Inflammatory macrophage (primary cell): ENCODE results near the gene CFHR4.
"Not testable (repeated sequence)": the region's sequence is repeated elsewhere in the genome, so short reads cannot be mapped to it uniquely, and the experiment has no call there.

Experiments
- DNase-seq, 2 donors: peaks; one replicate each; pipeline ENCODE4 v3.0.0-alpha.2; 2020 to 2022

Gene CFHR4

GRCh38 chr1:196941474-196941873 lies 53.6 kb downstream of the CFHR4 start:
- DNase-seq = not testable (repeated sequence)

DNA sequence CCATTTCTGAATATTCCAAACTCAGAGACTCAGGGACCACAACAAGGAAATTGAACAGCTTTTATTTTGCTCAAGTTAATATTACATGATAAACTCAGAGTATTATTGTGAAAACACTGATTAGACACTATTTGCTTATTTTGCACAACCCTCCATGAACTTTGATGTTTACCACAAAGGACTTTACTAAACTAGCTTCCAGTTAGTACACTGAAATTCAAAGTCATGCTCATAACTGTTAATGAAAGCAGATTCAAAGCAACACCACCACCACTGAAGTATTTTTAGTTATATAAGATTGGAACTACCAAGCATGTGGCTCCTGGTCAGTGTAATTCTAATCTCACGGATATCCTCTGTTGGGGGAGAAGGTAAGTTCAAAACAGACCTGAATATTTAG lies 55.7 kb downstream of the CFHR4 start, which contains the start of gene CFHR2:
Gene CFHR2 (plus strand): TSS at position 171 of the 400 bp plus-strand sequence. CDS start 143 bp downstream, at position 314.
- not testable (repeated sequence) for DNase-seq

GRCh38 chr1:196951711-196952394 lies 64.0 kb downstream of the CFHR4 start:
- DNase-seq = no peak

- no peak for DNase-seq
These were observed 66.9 kb downstream of the CFHR4 start for GRCh38 chr1:196954778-196955177.

DNA sequence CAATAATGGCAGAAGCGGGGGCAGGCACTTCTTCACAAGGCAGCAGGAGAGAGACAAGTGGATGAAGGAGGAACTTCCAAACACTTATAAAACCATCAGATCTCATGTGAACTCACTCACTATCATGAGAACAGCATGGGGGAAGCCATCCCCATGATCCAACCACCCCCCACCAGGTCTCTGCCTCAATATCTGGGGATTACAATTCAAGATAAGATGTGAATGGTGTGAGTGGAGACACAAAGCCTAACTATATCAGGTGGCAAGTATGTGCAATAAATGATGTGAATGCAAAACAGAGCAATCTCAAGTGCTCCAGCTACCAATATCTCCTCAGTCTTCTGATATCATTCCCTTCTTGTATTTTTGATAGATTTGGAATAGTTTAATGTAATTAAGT lies 68.1 kb downstream of the CFHR4 start:
- no peak for DNase-seq

GRCh38 chr1:196960854-196961253 lies 73.0 kb downstream of the CFHR4 start:
- no peak for DNase-seq
